Endometrial microvascular endothelial cells (primary cell): ENCODE results near the gene DUOX1. TPM values are rescaled to one million over a fixed set of nuclear protein-coding genes. Genes with fewer than 3 reads are reported as not detected.

ENCODE experiments used
- in situ Hi-C: cut with HindIII; loops from 2 replicates; pipeline ENCODE4 v1.10.0; 2017; ENCODE audit warnings: low sequenced_read_pairs, low pct_unique_long_range_greater_than_20kb; ENCODE audit errors: inconsistent ontology term
- total RNA-seq: library from RNA; depleted of rRNA; stranded (reverse); fragments of >200 nt; gene quantifications from one replicate; pipeline ENCODE4 v1.2.3, GENCODE V29; 2015; ENCODE audit errors: inconsistent ontology term

Gene DUOX1
- total RNA-seq, 1 donor from 2014 or later, result not detected

- in situ Hi-C loops, result no loop called here
Measured at GRCh38 chr15:45200799-45201556, 71.2 kb downstream of the DUOX1 start.

GRCh38 chr15:45201557-45201859 lies 71.7 kb downstream of the DUOX1 start:
- in situ Hi-C loops, result no loop called here

- in situ Hi-C loops, result no loop called here
Measured at GRCh38 chr15:45201869-45202268, 72.1 kb downstream of the DUOX1 start.

DNA sequence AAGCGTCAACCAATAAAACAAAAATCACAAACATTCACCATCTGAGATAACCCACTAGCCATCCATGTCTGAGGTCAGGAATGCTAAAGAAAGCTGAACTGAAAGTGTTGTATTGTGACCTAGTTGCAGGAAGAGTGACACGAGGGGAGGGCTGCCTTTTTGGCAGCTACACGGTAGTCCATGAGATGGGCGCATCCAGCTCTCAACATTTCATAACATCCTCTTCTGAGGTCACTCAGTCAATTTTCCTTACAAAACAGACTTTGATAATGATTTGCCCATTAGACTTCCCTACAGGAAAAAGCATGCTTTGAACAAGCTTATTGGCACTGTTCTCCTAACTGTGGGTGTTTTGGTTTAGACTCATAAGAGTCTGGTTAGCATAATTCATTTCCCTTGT lies 73.4 kb downstream of the DUOX1 start:
- in situ Hi-C loops, result no loop called here

GRCh38 chr15:45205192-45205591 lies 75.4 kb downstream of the DUOX1 start:
- in situ Hi-C loops, result no loop called here

GRCh38 chr15:45212493-45212892 lies 82.7 kb downstream of the DUOX1 start:
- in situ Hi-C loops, result no loop called here

Other genes starting within 250 kb of the DUOX1 start
- gene TERB2, start 173.3 kb upstream of the DUOX1 start, total RNA-seq, result not detected
- gene SORD, start 106.8 kb upstream of the DUOX1 start, total RNA-seq, result 21.6 TPM
- gene DUOX2, start 15.8 kb upstream of the DUOX1 start, total RNA-seq, result not detected
- gene DUOXA2, start 15.7 kb upstream of the DUOX1 start, total RNA-seq, result not detected
- gene DUOXA1, start 115 bp upstream of the DUOX1 start, total RNA-seq, result not detected
- not detected for gene SHF, start 58.0 kb downstream of the DUOX1 start, total RNA-seq
- gene SLC28A2, start 122.2 kb downstream of the DUOX1 start, total RNA-seq, result not detected
- not detected for gene GATM, start 248.6 kb downstream of the DUOX1 start, total RNA-seq